Measurements from ENCODE around the gene PRKG2.
A peak's percentile ranks its signal among the peaks of the same experiment; 100 is the strongest.

The PRKG2 gene

DNA sequence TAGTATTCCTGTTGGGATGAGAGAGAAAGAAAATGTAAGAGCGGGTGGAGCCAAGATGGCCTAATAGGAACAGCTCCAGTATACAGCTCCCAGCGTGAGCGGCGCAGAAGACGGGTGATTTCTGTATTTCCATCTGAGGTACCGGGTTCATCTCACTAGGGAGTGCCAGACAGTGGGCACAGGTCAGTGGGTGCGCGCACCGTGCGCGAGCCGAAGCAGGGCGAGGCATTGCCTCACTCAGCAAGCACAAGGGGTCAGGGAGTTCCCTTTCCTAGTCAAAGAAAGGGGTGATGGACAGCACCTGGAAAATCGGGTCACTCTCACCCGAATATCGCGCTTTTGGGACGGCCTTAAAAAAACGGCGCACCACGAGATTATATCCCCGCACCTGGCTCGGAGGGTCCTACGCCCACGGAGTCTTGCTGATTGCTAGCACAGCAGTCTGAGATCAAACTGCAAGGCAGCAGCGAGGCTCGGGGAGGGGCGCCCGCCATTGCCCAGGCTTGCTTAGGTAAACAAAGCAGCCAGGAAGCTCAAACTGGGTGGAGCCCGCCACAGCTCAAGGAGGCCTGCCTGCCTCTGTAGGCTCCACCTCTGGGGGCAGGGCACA is 61.2 kb downstream of the PRKG2 start:
- peak in 1 of 2 experiments; percentile 28 for DNase-seq

- DNase-seq: no peak
Observed at GRCh38 chr4:81152839-81153713, 61.9 kb downstream of the PRKG2 start.

- no peak for DNase-seq
Observed at GRCh38 chr4:81149976-81150375, 65.0 kb downstream of the PRKG2 start.

DNA sequence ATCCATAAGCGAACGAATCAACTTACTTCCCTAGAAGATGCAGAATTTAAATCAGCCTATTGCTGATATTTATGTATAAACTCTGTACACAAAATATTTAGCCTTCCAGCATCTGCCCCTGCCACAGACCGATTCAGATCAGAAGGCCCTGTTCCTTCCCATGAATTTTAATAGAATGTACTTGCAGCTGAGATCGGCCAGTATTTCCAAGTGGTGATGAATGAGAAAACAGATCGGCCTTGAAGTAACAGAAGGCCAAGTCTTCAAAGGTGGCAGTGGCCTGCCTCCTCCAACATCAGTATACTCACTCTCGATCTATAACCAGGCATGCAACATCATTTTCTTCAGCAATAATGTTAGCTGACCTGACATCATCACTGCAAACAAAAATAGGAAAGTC is 66.4 kb downstream of the PRKG2 start:
- no peak for DNase-seq

GRCh38 chr4:81146466-81146865 is 68.6 kb downstream of the PRKG2 start:
- no peak for DNase-seq

DNA sequence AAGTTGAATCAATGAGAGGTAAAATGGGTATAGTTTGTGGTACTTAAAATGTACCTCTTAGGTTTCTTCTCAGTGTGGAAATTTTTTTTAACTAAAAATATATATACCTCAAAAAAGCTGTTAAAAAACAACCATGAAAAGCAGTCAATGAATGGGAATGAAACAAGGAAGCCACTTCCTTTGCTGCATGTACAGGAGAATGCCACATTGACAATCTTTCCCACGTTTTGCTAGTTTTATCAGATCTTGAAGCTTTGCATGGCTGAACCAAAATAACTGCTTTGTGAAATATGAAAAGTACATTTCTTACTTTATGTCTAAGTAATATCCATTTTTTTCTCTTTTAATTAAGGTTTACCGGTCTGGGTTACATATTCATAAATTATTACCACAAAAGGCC is 71.8 kb downstream of the PRKG2 start:
- DNase-seq: no peak

GRCh38 chr4:81142744-81143143 is 72.3 kb downstream of the PRKG2 start:
- no peak for DNase-seq

DNA sequence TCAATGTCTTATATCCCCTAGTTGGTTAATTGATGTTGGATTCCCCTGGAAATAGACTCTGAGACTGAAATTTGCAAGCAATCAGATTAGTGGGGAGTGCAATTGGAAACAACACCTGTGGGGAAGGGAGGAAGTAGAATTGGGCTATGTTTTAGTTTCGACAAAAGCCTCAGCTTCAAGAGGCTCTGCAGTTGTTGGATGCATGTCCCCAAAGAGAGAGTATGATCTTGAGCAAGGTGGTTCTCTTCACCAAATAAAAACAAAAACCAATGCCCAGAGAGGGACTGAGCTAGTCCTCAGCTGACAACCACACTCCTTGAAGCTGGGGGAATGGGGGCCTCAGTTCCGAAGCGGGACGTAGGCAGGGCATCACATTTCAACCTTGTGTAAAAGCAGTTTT is 77.1 kb downstream of the PRKG2 start:
- DNase-seq: no peak

DNA sequence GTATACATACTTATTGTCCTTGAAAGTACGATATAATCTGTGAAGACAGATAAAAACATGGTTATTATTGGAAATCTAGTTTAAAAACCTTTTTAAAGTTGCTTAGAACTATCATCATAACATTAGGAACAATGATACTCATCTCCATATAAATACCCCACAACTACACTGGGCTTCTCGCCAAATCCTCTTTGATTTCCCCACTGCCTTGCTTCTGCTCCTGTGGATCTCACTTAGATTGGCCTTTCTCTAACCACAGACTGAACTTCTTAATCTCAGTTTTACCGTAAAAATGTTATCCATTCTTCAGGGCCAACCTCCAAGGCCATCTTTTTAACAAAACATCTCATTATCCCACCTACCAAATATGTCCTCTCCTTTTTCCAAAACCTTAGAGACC is 77.6 kb downstream of the PRKG2 start:
- DNase-seq: no peak

DNA sequence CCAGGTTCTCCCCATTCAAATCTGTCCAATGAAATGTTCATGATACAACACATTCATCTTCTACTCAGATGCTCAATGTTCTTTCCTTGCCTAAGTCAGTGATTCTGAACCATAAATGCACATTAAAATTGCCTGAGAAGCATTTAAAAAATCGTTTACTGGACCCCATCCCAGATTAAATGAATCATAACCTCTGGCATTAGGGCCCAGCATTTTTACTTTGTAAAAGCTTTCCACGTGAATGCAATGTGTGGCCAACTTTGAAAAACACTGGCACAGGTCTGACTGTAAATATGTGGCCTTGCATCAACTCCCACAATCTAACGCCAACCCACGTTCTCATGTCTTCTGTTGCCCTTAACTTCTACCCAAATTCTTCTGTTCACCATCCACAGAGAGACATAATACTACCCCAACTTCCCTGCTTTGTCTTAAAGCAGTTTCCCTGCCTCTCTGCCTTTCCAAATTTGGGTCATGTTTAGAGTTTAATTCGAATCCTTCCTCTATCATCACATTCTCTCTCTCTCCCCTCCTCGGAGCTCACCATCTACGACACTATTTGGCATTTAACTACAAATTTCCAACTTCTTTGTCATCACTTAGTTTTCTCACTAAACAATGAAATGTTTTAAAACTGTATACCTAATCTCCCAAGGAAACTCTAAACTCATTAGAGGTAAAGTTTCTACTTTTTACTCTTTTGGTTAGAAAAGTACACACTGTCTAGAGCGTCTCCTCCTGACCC is 78.7 kb downstream of the PRKG2 start:
- no peak for DNase-seq

DNA sequence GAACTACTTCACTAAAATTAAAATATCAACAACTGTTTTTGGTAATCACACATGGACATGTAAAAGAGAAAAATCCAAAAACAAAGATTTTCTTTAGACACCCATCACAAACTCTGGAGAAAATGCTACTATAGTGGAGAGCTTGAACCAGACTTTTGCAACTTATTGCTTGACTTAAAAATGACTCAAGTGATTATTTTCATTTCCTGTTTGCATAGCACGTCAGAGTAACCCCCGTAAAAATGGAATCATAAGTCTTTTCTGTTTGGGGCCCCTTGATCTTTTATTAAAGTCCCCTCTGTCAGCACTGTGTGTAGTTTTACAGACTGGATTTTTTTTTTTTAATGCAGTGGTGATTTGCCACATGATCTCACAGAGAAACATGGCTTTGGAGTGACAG is 79.5 kb downstream of the PRKG2 start:
- no peak for DNase-seq

DNA sequence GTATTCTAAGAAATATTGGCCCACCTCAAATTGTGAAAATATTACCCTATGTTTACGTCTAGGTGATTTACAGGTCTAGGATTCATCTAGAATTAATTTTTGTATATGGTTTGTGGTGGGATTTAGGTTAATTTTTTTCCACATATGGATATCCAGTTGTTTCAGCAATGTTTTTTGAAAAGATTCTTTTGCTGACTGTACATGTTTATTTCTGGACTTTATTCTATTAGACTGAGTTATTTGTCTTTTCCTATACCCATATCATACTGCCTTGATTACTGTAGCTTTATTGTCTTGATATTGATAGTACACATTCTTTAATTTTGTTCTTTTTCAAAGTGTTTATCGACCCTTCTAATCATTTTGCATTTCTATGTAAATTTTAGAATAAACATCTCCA is 83.5 kb downstream of the PRKG2 start:
- DNase-seq: no peak

- no peak for DNase-seq
Observed at GRCh38 chr4:81131066-81131465, 84.0 kb downstream of the PRKG2 start.

DNA sequence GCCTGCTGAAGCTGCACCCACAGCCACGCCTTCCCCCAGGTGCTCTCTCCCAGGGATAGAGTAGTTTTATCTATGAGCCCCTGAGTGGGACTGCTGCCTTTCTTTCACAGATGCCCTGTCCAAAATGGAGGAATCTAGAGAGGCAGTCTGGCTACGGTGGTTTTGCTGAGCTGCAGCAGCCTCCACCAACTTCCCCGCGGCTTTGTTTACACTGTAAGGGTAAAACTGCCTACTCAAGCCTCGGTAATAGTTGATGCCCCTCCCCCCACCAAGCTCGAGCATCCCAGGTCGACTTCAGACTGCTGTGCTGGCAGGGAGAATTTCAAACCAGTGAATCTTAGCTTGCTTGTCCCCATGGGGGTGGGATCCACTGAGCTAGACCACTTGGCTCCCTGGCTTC is 84.5 kb downstream of the PRKG2 start:
- peak in 1 of 2 experiments; percentile 5 for DNase-seq

GRCh38 chr4:81120055-81120454 is 95.0 kb downstream of the PRKG2 start:
- no peak for DNase-seq

DNA sequence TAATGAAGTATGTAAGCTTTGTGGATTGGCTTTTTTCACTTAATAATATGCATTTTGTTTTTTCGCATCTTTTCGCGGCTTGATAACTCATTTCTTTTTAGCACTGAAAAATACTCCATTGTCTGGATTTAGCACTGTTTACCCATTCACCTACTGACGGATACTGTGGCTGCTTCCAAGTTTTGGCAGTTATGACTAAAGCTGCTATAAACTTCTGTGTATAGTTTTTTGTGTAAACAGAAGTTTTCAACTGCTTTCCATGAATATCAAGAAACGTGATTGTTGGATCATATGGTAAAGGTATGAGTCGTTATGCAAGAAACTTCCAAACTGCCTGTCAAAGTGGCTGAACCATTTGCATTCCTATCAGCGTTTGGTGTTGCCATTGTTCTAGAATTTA is 96.9 kb downstream of the PRKG2 start:
- DNase-seq: no peak

DNA sequence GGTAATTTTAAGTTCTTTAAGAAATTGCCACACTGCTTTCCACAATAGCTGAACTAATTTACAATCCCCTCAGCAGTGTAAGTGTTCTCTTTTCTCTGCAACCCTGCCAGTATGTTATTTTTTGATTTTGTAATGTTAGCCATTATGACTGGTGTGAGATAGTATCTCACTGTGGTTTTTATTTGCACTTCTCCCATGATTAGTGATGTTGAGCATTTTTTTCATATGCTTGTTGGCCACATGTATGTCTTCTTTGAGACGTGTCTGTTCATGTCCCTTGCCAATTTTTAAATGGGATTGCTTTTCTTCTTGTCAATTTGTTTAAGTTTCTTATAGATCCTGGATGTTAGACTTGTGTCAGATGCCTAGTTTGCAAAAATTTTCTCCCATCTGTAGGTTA is 98.5 kb downstream of the PRKG2 start:
- no peak for DNase-seq

GRCh38 chr4:81113024-81113423 is 102.0 kb downstream of the PRKG2 start:
- no peak for DNase-seq

GRCh38 chr4:81109356-81109755 is 105.7 kb downstream of the PRKG2 start:
- DNase-seq: no peak

- DNase-seq: no peak
Observed at GRCh38 chr4:81106150-81106549, 108.9 kb downstream of the PRKG2 start.

DNA sequence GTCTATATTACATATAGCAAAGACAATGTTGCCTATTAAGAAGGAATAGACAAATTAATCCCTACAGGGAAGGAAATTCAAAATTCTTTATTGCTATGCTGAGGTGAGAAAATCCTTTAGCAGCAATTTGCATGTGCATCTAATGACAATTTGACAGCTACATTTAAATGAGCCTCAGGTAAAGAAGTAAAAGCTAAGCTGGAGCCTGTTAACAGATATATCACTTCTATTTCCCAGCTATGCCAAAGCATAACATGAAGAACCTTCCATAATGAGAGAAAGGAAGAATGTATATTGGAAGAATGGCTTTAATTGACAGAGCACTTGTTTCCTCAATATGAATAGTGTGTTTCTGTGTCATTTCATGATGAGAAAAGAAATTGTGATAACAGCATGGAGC is 112.9 kb downstream of the PRKG2 start:
- DNase-seq: no peak

DNA sequence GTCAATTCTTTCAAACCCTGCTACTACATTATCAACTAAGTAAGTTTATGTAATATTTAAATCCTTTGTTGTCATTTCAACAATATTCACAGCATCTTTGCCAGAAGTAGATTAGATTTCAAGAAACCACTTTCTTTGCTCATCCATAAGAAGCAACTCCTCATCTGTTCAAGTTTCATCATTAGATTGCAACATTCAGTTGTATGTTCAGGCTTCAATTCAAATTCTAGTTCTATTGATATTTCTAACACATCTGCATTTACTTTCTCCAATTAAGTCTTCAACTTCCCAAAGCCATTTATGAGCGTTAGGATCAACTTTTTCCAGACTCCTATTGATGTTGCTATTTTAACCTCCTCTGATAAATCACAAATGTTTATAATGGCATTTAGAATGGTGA is 118.5 kb downstream of the PRKG2 start:
- no peak for DNase-seq

GRCh38 chr4:81095389-81095788 is 119.6 kb downstream of the PRKG2 start:
- DNase-seq: no peak

Measured in NCI-H526 (cell line).